GM23338 (cell line): ENCODE measurements around the gene AMPH.

ENCODE experiments used
- CREB1 ChIP-seq: fragments of 250-450 bp; sonication (Bioruptor Pico); IDR thresholded peaks from 2 replicates; pipeline ENCODE4 v1.5.0; 2020; ENCODE audit warnings: low read depth, mild to moderate bottlenecking, moderate library complexity
- CTCF ChIP-seq, 2 experiments: fragments of 200-600 bp in 1 of 2; sonication (generic) in 1 of 2; conservative IDR thresholded peaks; 2 replicates each; pipeline versions ENCODE4 v1.5.1 to v1.6.1; 2016 to 2017; ENCODE audit warnings: antibody characterized with exemption in 2 of 2, low read depth in 2 of 2, mild to moderate bottlenecking in 2 of 2, moderate library complexity in 1 of 2
- ETS1 ChIP-seq: IDR thresholded peaks from 2 replicates; pipeline ENCODE4 v1.6.1; 2016; ENCODE audit warnings: antibody characterized with exemption
- EZH2 ChIP-seq: fragments of 200-600 bp; sonication (generic); IDR thresholded peaks from one replicate; pipeline ENCODE4 v1.8.0; 2017; ENCODE audit warnings: antibody characterized with exemption, mild to moderate bottlenecking, low read depth; ENCODE audit not compliant: unreplicated experiment
- EZH2phosphoT487 ChIP-seq: fragments of 200-600 bp; sonication (generic); IDR thresholded peaks from one replicate; pipeline ENCODE4 v1.8.1; 2018; ENCODE audit warnings: antibody characterized with exemption; ENCODE audit not compliant: unreplicated experiment
- JUNB ChIP-seq: IDR thresholded peaks from one replicate; pipeline ENCODE4 v1.6.1; 2016; ENCODE audit warnings: antibody characterized with exemption; ENCODE audit not compliant: unreplicated experiment
- POLR2AphosphoS5 ChIP-seq: IDR thresholded peaks from 2 replicates; pipeline ENCODE4 v1.6.1; 2016; ENCODE audit warnings: antibody characterized with exemption, low read depth
- REST ChIP-seq: IDR thresholded peaks from one replicate; pipeline ENCODE4 v1.6.1; 2018; ENCODE audit warnings: antibody characterized with exemption; ENCODE audit not compliant: unreplicated experiment
- ZNF114 ChIP-seq: fragments of 250-450 bp; sonication (Bioruptor Pico); IDR thresholded peaks from 2 replicates; pipeline ENCODE4 v1.5.0; 2020; ENCODE audit warnings: mild to moderate bottlenecking, moderate library complexity
- TF ChIP-seq, protein P1 (sequence below): fragments of 250-450 bp; sonication (Bioruptor Pico); IDR thresholded peaks from 2 replicates; pipeline ENCODE4 v1.5.0; 2020; ENCODE audit warnings: mild to moderate bottlenecking, moderate library complexity

- TF ChIP-seq EZH2 (no peak), REST (no peak), CTCF (conservative IDR thresholded peaks at IDR 0.05; ENCODE audit: low read depth in 2 of 2) (no peak), POLR2AphosphoS5 (no peak), ZNF114 (CRISPR knock-in tag) (no peak), CREB1 (CRISPR knock-in tag) (no peak), JUNB (no peak), ETS1 (no peak), EZH2phosphoT487 (no peak)
- TF ChIP-seq, protein P1, sequence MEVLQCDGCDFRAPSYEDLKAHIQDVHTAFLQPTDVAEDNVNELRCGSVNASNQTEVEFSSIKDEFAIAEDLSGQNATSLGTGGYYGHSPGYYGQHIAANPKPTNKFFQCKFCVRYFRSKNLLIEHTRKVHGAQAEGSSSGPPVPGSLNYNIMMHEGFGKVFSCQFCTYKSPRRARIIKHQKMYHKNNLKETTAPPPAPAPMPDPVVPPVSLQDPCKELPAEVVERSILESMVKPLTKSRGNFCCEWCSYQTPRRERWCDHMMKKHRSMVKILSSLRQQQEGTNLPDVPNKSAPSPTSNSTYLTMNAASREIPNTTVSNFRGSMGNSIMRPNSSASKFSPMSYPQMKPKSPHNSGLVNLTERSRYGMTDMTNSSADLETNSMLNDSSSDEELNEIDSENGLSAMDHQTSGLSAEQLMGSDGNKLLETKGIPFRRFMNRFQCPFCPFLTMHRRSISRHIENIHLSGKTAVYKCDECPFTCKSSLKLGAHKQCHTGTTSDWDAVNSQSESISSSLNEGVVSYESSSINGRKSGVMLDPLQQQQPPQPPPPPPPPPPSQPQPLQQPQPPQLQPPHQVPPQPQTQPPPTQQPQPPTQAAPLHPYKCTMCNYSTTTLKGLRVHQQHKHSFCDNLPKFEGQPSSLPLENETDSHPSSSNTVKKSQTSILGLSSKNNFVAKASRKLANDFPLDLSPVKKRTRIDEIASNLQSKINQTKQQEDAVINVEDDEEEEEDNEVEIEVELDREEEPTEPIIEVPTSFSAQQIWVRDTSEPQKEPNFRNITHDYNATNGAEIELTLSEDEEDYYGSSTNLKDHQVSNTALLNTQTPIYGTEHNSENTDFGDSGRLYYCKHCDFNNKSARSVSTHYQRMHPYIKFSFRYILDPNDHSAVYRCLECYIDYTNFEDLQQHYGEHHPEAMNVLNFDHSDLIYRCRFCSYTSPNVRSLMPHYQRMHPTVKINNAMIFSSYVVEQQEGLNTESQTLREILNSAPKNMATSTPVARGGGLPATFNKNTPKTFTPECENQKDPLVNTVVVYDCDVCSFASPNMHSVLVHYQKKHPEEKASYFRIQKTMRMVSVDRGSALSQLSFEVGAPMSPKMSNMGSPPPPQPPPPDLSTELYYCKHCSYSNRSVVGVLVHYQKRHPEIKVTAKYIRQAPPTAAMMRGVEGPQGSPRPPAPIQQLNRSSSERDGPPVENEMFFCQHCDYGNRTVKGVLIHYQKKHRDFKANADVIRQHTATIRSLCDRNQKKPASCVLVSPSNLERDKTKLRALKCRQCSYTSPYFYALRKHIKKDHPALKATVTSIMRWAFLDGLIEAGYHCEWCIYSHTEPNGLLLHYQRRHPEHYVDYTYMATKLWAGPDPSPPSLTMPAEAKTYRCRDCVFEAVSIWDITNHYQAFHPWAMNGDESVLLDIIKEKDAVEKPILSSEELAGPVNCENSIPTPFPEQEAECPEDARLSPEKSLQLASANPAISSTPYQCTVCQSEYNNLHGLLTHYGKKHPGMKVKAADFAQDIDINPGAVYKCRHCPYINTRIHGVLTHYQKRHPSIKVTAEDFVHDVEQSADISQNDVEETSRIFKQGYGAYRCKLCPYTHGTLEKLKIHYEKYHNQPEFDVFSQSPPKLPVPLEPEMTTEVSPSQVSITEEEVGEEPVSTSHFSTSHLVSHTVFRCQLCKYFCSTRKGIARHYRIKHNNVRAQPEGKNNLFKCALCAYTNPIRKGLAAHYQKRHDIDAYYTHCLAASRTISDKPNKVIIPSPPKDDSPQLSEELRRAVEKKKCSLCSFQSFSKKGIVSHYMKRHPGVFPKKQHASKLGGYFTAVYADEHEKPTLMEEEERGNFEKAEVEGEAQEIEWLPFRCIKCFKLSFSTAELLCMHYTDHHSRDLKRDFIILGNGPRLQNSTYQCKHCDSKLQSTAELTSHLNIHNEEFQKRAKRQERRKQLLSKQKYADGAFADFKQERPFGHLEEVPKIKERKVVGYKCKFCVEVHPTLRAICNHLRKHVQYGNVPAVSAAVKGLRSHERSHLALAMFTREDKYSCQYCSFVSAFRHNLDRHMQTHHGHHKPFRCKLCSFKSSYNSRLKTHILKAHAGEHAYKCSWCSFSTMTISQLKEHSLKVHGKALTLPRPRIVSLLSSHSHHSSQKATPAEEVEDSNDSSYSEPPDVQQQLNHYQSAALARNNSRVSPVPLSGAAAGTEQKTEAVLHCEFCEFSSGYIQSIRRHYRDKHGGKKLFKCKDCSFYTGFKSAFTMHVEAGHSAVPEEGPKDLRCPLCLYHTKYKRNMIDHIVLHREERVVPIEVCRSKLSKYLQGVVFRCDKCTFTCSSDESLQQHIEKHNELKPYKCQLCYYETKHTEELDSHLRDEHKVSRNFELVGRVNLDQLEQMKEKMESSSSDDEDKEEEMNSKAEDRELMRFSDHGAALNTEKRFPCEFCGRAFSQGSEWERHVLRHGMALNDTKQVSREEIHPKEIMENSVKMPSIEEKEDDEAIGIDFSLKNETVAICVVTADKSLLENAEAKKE (CRISPR knock-in tag) = no peak
Observed at GRCh38 chr7:38448054-38448453, 183.1 kb downstream of the AMPH start.
